SU-DHL-6 (cell line): ENCODE results near the gene NT5DC3.

ENCODE experiments used
- CTCF ChIP-seq: fragments of 200-600 bp; sonication (generic); IDR thresholded peaks from one replicate; pipeline ENCODE4 v1.5.1; 2017; ENCODE audit warnings: antibody characterized with exemption, mild to moderate bottlenecking, low read length, moderate library complexity; ENCODE audit not compliant: insufficient read depth, poor library complexity, severe bottlenecking
- EZH2phosphoT487 ChIP-seq: fragments of 200-600 bp; sonication (generic), shearing (Covaris generic); conservative IDR thresholded peaks from 2 replicates; pipeline ENCODE4 v1.6.1; 2018; ENCODE audit warnings: mild to moderate bottlenecking, antibody characterized with exemption, low read length, moderate library complexity, mixed read lengths

GRCh38 chr12:103799857-103800771, 40.9 kb downstream of the NT5DC3 start:
- TF ChIP-seq CTCF (no peak), EZH2phosphoT487 (no peak)
